Skeletal muscle tissue (tissue), 4 donors: ENCODE results near the gene SLC22A9. TPM values are rescaled to one million over a fixed set of nuclear protein-coding genes. Genes with fewer than 3 reads are reported as not detected.

Source experiments
- H3K27ac ChIP-seq: one replicate; pipeline ENCODE4 v1.7.0; 2013; ENCODE audit warnings: mild to moderate bottlenecking, low read depth, low read length, inconsistent platforms
- H3K27me3 ChIP-seq, 3 donors: one replicate each; pipeline ENCODE4 v1.7.0; 2013; ENCODE audit warnings: low read length in 3 of 3; ENCODE audit not compliant: control insufficient read depth in 3 of 3, insufficient read depth in 3 of 3
- H3K36me3 ChIP-seq, 3 donors: one replicate each; pipeline ENCODE4 v1.7.0; 2013; ENCODE audit warnings: low read length in 3 of 3; ENCODE audit not compliant: control insufficient read depth in 3 of 3, insufficient read depth in 3 of 3
- H3K4me1 ChIP-seq, 3 donors: one replicate each; pipeline ENCODE4 v1.7.0; 2013; ENCODE audit warnings: low read length in 3 of 3, mild to moderate bottlenecking in 3 of 3; ENCODE audit not compliant: control insufficient read depth in 3 of 3, insufficient read depth in 3 of 3
- H3K4me3 ChIP-seq, 3 donors: one replicate each; pipeline ENCODE4 v1.7.0; 2013; ENCODE audit warnings: low read length in 3 of 3
- H3K9ac ChIP-seq, 3 donors: one replicate each; pipeline ENCODE4 v1.7.0; 2013; ENCODE audit warnings: low read length in 3 of 3, mild to moderate bottlenecking in 3 of 3, moderate library complexity in 2 of 3, low read depth in 1 of 3
- H3K9me3 ChIP-seq, 3 donors: one replicate each; pipeline ENCODE4 v1.7.0; 2013; ENCODE audit warnings: low read length in 3 of 3; ENCODE audit not compliant: control insufficient read depth in 3 of 3
- total RNA-seq: library from RNA; depleted of rRNA; stranded (reverse); fragments of >200 nt; gene quantifications from one replicate; pipeline ENCODE4 v1.2.3, GENCODE V29; 2014
- donor health status: Osteomylitis.

SLC22A9 gene
- total RNA-seq, 1 donor from 2014 or later: not detected

DNA sequence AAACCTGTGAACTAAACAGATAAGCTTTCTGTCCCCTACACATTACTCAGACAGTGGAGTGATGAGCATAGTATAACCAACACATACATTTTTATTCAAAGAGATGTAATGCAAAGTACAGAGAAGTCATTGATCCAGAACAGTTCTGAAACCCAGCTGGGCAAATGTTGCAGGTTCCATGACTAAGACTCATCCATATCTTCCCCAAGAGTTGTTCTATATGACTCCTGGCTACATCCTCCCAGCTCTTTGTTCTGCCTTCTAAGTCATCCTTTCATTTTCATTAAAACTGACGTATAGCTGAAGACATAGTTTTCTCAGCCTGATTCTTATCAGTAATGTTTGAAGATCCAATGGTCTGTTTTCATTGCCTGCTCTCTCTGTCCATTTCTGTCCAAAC, 74.1 kb downstream of the SLC22A9 start:
- Histone ChIP-seq H3K4me1 (no peaks in the 10 kb centered on the region), H3K27ac (no peak overlapping the region), H3K36me3 (no peaks in the 10 kb centered on the region), H3K27me3 (peaks cover 0 to 3% (median 0%) of the 10 kb centered on the region in 3 donors), H3K4me3 (no peak overlapping the region), H3K9me3 (no peaks in the 10 kb centered on the region), H3K9ac (no peak overlapping the region)

DNA sequence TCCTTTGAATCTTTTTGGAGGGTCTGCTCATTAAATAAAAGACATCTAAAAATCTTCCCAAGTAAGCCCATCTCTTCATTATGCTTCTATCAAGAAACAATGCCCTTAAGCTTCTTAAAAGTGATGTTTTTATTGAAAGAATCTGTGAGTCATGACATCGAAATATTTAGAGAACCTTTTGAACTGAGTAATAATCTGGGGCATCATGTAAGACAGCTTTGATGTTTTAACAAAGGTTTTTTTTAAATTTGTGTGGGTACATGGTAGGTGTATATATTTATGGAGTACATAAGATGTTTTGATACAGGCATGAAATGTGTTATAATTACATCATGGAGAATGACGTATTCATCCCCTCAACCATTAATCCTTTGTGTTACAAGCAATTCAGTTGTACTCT, 74.6 kb downstream of the SLC22A9 start:
- peaks cover 0 to 3% (median 0%) of the 10 kb centered on the region in 3 donors for H3K27me3 ChIP-seq
- H3K4me3 ChIP-seq: no peak overlapping the region
- H3K27ac ChIP-seq: no peak overlapping the region
- no peaks in the 10 kb centered on the region for H3K9me3 ChIP-seq
- no peaks in the 10 kb centered on the region for H3K4me1 ChIP-seq
- H3K9ac ChIP-seq: no peak overlapping the region
- no peaks in the 10 kb centered on the region for H3K36me3 ChIP-seq

DNA sequence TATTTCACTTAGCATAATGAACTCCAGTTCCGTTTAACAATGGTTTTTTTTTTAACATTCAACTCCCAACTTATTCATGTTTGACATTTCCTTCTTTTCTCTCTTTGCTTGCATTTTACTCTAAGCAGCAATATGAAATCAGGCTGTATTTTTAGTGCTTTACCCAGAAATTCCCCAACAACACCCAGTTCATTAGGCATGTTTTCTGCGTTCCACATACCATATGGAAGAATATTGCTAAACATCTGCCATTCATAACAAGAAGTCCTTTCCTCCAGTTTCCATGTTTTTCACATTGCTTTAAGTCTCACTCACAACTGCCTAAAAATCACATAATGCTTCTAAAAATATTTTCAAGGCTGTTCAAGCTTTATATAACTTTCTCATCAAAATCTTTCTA, 75.5 kb downstream of the SLC22A9 start:
- Histone ChIP-seq H3K4me3 (no peak overlapping the region), H3K27me3 (peaks cover 0 to 3% (median 0%) of the 10 kb centered on the region in 3 donors), H3K9me3 (no peaks in the 10 kb centered on the region), H3K27ac (no peak overlapping the region), H3K9ac (no peak overlapping the region), H3K36me3 (no peaks in the 10 kb centered on the region), H3K4me1 (no peaks in the 10 kb centered on the region)

DNA sequence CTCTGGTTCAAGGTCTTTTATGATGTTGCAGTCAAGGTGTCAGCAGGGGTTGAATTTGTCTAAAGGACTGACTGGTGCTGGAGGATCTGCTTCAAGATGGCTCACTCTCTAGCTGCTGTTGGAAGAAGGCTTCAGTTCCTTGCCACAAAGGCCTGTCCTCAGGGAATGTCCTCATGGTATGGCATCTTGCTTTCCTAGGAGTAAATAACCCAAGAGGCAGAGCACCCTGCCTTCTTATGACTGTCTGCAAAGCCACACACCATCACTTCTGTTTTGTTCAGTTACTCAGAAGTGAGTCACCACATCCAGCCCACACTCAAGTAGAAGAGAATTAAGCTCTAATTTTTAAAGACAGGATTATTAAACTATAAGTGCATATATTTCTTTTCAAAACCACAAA, 76.1 kb downstream of the SLC22A9 start:
- no peaks in the 10 kb centered on the region for H3K36me3 ChIP-seq

DNA sequence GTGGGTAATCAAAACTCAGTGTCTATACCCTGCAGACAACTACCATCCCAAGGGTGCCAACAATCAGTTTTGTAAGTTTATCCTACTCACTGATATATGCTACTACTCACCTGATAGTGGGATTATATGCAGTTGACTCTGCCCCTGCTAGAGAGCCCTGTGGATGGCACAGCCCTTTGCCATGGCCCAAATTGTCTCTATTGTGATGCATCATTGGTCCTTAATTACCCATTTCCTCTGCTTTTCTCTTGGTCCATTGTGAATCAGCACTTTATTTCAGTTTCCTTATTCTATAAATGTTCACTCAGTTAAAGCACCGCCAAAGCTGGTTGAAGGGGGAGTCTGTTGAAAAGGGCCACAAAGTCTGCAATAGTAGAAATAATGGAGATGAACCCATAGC, 79.1 kb downstream of the SLC22A9 start:
- no peaks in the 10 kb centered on the region for H3K36me3 ChIP-seq
- H3K27ac ChIP-seq: no peak overlapping the region
- H3K9ac ChIP-seq: no peak overlapping the region
- H3K9me3 ChIP-seq: no peaks in the 10 kb centered on the region
- H3K4me3 ChIP-seq: no peak overlapping the region
- H3K27me3 ChIP-seq: peaks cover 0 to 3% (median 0%) of the 10 kb centered on the region in 3 donors
- H3K4me1 ChIP-seq: no peaks in the 10 kb centered on the region

More for the DNA sequence above, 76.1 kb downstream of the SLC22A9 start:
- no peak overlapping the region for H3K27ac ChIP-seq
- no peak overlapping the region for H3K4me3 ChIP-seq
- no peaks in the 10 kb centered on the region for H3K9me3 ChIP-seq
- no peaks in the 10 kb centered on the region for H3K4me1 ChIP-seq
- peaks cover 0 to 3% (median 0%) of the 10 kb centered on the region in 3 donors for H3K27me3 ChIP-seq
- H3K9ac ChIP-seq: no peak overlapping the region

DNA sequence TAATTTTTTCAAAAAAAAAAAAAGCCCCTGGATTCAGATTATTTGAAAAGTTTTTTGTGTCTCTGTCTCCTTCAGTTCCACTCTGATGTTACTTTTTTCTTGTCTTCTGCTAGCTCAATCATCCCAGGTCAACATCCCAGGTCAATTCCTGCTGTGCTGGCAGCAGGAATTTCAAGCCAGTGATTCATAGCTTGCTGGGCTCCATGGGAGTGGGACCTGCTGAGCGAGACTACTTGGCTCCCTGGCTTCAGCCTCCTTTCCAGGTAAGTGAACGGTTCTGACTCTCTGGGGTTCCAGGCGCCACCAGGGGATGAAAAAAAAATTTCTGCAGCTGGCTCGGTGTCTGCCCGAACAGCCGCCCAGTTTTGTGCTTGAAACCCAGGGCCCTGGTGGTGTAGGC, 90.0 kb downstream of the SLC22A9 start:
- H3K36me3 ChIP-seq: no peaks in the 10 kb centered on the region
- H3K4me3 ChIP-seq: no peak overlapping the region
- peaks cover 0 to 10% (median 5%) of the 10 kb centered on the region in 3 donors for H3K27me3 ChIP-seq
- no peaks in the 10 kb centered on the region for H3K9me3 ChIP-seq
- H3K27ac ChIP-seq: no peak overlapping the region
- no peaks in the 10 kb centered on the region for H3K4me1 ChIP-seq
- no peak overlapping the region for H3K9ac ChIP-seq

Other genes starting within 250 kb of the SLC22A9 start
- not detected for gene SLC22A24, start 225.6 kb upstream of the SLC22A9 start, total RNA-seq
- gene SLC22A25, start 126.2 kb upstream of the SLC22A9 start, total RNA-seq: not detected
- 3.7 TPM for gene PLAAT5, start 121.4 kb downstream of the SLC22A9 start, total RNA-seq
- 9.9 TPM for gene LGALS12, start 136.3 kb downstream of the SLC22A9 start, total RNA-seq
- 6.3 TPM for gene PLAAT4, start 167.0 kb downstream of the SLC22A9 start, total RNA-seq
- gene PLAAT2, start 193.6 kb downstream of the SLC22A9 start, total RNA-seq: not detected
- 19.8 TPM for gene PLAAT3, start 244.6 kb downstream of the SLC22A9 start, total RNA-seq